GM18499 (cell line): ENCODE data around the gene ZNF438.
"Not testable (repeated sequence)": the region's sequence is repeated elsewhere in the genome, so short reads cannot be mapped to it uniquely, and the experiment has no call there.

Experiments
- ATAC-seq: cut with Tn5 transposase; IDR thresholded peaks from one replicate; pipeline ENCODE4 v1.9.1; 2021; ENCODE audit warnings: moderate number of reproducible peaks; ENCODE audit not compliant: insufficient read depth, unreplicated experiment

Gene ZNF438

GRCh38 chr10:30902621-30903396 is 128.9 kb downstream of the ZNF438 start:
- ATAC-seq, result no peak

GRCh38 chr10:30901487-30901886 is 130.2 kb downstream of the ZNF438 start:
- not testable (repeated sequence) for ATAC-seq

- no peak for ATAC-seq
Measured at GRCh38 chr10:30898964-30899363, 132.7 kb downstream of the ZNF438 start.

GRCh38 chr10:30897547-30897946 is 134.1 kb downstream of the ZNF438 start:
- ATAC-seq, result no peak

- no peak for ATAC-seq
Measured at GRCh38 chr10:30897048-30897447, 134.6 kb downstream of the ZNF438 start.

GRCh38 chr10:30894221-30894620 is 137.4 kb downstream of the ZNF438 start:
- no peak for ATAC-seq

- ATAC-seq, result no peak
Measured at GRCh38 chr10:30893208-30893607, 138.5 kb downstream of the ZNF438 start.

GRCh38 chr10:30887839-30888238 is 143.8 kb downstream of the ZNF438 start:
- no peak for ATAC-seq

- ATAC-seq, result no peak
Measured at GRCh38 chr10:30885423-30885822, 146.2 kb downstream of the ZNF438 start.

GRCh38 chr10:30883751-30884150 is 147.9 kb downstream of the ZNF438 start:
- ATAC-seq, result no peak

GRCh38 chr10:30883116-30883515 is 148.5 kb downstream of the ZNF438 start:
- ATAC-seq, result no peak

GRCh38 chr10:30882281-30882680 is 149.4 kb downstream of the ZNF438 start:
- no peak for ATAC-seq

GRCh38 chr10:30878920-30879319 is 152.7 kb downstream of the ZNF438 start:
- ATAC-seq, result no peak

- no peak for ATAC-seq
Measured at GRCh38 chr10:30877111-30877510, 154.6 kb downstream of the ZNF438 start.

GRCh38 chr10:30873411-30873810 is 158.3 kb downstream of the ZNF438 start:
- ATAC-seq, result no peak

- ATAC-seq, result no peak
Measured at GRCh38 chr10:30870896-30871295, 160.8 kb downstream of the ZNF438 start.

GRCh38 chr10:30869566-30869965 is 162.1 kb downstream of the ZNF438 start:
- no peak for ATAC-seq

GRCh38 chr10:30868611-30869010 is 163.1 kb downstream of the ZNF438 start:
- no peak for ATAC-seq

- no peak for ATAC-seq
Measured at GRCh38 chr10:30866896-30867295, 164.8 kb downstream of the ZNF438 start.

- no peak for ATAC-seq
Measured at GRCh38 chr10:30865141-30865926, 166.3 kb downstream of the ZNF438 start.

GRCh38 chr10:30863516-30864210 is 168.0 kb downstream of the ZNF438 start:
- no peak for ATAC-seq
